Stimulated activated naive CD4-positive, alpha-beta T cell treated with Interleukin-2 at 50 U/mL for 16 hours (primary cell): ENCODE measurements around the gene DNAJB2.
"Not testable (repeated sequence)": the region's sequence is repeated elsewhere in the genome, so short reads cannot be mapped to it uniquely, and the experiment has no call there.

Source experiments
- DNase-seq: peaks from one replicate; lab custom pipeline; 2025; lab: John Stamatoyannopoulos, UW

DNAJB2 gene

GRCh38 chr2:219302412-219302968 is 23.3 kb downstream of the DNAJB2 start:
- DNase-seq, result no peak

DNA sequence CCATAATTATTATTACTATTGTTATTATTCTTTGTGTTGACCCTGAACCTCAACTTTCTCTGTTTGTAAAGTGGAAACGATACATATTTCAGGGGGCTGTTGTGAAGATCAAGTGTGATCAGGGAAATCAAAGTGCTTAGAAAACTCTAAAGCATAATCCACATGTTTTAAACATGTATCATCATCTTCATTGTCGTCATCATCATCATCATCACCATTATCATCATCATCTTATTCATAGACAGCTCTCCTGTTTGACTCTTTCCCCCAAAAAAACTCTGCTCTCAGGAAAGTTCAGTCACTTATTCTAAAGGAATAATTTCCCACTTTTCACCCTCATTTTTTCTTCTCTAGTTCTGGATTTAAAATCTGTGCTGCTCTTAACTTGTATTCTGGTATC is 25.1 kb downstream of the DNAJB2 start:
- no peak for DNase-seq

DNA sequence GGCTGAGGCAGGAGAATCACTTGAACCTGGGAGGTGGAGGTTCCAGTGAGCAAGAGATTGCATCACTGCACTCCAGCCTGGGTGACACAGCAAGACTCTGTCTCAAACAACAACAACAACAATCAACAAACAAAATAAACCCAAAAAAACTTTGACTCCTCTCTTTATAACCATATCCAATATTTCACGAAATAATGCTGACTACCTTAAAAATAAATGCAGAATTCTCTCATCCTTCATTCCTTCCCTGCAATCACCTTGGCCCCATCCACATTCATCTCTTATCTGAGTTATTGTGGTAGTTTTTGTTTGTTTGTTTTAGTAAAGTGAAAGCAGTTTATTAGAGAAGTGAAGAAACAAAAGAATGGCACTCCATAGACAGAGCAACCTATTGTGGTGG is 26.9 kb downstream of the DNAJB2 start:
- no peak for DNase-seq

- DNase-seq, result peak; percentile 53
Measured at GRCh38 chr2:219308142-219309101, 29.3 kb downstream of the DNAJB2 start.

- DNase-seq, result no peak
Measured at GRCh38 chr2:219309278-219309677, 30.1 kb downstream of the DNAJB2 start, which contains the start of gene PTPRN. TSS of gene PTPRN (minus strand) at chr2:219309401. CDS start at chr2:219309332, 69 bp downstream.

DNA sequence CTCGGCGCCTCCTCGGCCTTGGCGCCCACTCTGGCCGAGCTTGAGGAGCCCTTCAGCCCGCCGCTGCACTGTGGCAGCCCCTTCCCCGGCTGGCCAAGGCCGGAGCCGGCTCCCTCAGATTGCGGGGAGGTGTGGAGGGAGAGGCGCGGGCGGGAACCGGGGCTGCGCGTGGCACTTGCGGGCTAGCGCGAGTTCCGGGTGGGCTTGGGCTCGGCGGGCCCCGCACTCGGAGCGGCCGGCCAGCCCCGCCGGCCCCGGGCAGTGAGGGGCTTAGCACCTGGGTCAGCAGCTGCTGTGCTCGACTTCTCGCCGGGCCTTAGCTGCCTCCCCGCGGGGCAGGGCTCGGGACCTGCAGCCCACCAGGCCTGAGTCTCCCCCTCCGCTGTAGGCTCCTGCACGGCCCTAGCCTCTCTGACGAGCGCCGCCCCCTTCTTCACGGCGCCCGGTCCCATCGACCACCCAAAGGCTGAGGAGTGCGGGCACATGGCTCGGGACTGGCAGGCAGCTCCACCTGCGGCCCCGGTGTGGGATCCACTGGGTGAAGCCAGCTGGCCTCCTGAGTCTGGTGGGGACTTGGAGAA is 33.6 kb downstream of the DNAJB2 start:
- DNase-seq, result not testable (repeated sequence)

GRCh38 chr2:219314804-219315468 is 35.8 kb downstream of the DNAJB2 start:
- DNase-seq, result no peak

GRCh38 chr2:219323434-219323833 is 44.3 kb downstream of the DNAJB2 start:
- DNase-seq, result no peak

DNA sequence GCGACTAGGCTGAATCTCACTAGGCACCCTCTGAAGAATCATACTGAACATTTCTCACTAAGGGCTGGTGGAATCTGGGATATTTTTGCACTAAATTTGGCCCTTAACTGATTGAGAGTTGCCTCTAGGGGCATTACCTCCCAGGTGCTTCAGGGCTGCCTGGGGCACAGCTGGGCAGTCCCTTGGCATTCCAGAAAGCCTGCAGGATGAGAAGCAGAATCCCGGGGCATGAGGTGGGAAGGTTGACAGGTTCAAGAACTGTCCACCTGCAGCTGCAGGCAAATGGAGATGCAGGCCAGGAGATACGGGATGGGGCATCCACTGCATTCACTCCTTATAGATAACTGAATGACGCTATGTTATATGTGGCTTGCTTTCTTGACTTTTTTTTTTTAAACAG is 46.0 kb downstream of the DNAJB2 start:
- no peak for DNase-seq

GRCh38 chr2:219325657-219326315 is 46.6 kb downstream of the DNAJB2 start:
- no peak for DNase-seq

DNA sequence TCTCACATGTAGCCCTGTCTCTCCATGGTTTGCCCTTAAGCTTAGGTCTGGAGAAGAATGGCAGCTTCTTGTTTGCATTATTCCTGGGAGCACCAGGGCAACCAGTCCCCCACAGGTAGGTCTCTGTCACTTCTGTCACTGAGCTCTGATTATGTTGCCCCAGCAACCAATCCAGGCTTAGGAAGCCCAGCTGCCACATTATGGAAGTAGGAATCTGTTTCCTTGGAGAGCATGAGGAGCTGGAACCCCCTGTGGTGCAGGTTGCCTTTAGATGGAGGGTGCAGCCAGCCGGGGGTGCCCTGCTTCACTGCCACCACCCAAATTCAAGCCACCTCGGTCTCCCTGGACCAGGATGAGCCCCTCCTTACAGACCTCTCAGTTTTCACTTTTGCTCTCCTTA is 48.6 kb downstream of the DNAJB2 start:
- no peak for DNase-seq

- no peak for DNase-seq
Measured at GRCh38 chr2:219331560-219332213, 52.5 kb downstream of the DNAJB2 start.

DNA sequence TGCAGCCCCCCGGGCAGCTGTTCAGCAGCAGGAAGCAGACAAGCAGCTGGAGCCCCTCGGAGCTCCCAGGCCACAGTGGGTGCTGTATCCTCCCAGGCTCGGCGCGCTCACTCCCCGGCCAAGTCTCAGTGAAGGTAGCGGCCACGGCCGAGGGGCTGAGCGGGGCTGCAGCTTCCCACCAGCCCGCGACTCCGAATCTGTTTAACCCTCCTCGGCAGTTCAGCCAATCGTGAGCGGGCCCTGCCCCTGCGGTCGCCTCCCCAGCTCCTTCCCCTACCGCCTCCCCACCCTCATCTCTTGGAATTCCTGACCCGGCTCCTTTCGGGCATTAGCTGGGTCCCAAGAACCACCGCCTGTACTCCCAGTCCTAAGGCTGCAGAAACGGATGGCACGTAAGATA is 53.4 kb downstream of the DNAJB2 start, which contains the start of gene RESP18:
TSS of gene RESP18 (minus strand) at position 203 of the 400 bp plus-strand sequence.
- no peak for DNase-seq

DNA sequence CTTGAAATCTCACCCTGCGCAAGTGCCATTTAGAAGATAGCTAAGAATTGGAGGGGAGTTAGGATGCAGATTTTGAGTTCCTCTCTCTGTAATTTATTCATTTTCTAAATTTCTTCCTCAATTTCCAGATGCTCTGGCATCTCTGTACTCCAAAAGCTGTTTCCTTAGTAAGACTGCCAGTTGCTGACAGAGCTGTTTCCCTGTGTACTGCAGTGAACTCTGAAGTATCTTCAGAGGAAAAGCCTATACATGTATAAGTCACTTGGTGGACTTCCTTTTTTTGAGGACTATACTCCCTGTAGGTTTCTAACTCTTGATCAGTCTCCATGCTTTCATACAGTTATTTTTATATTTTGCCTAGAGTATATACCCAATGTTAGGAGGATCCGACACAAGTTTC is 54.9 kb downstream of the DNAJB2 start:
- DNase-seq, result no peak

DNA sequence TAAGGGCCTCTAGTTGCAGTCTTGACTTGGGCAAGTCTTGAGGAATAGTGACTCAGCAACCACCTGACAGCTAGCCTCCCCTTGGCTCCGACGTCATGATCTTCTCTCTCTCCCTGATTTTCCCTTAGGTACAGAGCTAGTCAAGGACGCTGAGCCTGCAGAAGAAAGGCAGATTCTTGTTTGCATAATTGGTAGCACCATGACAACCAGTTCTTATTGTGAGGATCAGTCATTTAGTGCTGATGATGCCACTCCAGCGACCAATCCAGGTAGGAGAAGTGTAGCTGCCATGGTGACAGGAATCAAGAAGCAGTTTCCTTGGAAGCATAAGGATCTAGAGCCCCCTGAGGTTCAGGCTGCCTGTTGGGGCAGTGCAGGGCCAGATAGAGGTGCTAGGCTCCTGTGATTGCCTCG is 56.2 kb downstream of the DNAJB2 start:
- DNase-seq, result no peak
